SK-N-SH (cell line): ENCODE results near the gene AGO4.

Experiments used
- JUND ChIP-seq: IDR thresholded peaks from 2 replicates; pipeline ENCODE4 v1.4.0; 2012
- REST ChIP-seq: IDR thresholded peaks from 2 replicates; pipeline ENCODE4 v1.6.1; 2012; ENCODE audit warnings: mild to moderate bottlenecking, low read depth, low read length, moderate library complexity

GRCh38 chr1:35763201-35763600 lies 44.6 kb upstream of the AGO4 start:
- TF ChIP-seq JUND (no peak), REST (no peak)
